NCI-H2081 (cell line): Measurements from ENCODE around the gene SMG7.
"Not testable (repeated sequence)": the region's sequence is repeated elsewhere in the genome, so short reads cannot be mapped to it uniquely, and the experiment has no call there.

Source experiments
- DNase-seq, 2 experiments: peaks; one replicate each; lab custom pipeline; 2025; lab: John Stamatoyannopoulos, UW

The SMG7 gene, protein sequence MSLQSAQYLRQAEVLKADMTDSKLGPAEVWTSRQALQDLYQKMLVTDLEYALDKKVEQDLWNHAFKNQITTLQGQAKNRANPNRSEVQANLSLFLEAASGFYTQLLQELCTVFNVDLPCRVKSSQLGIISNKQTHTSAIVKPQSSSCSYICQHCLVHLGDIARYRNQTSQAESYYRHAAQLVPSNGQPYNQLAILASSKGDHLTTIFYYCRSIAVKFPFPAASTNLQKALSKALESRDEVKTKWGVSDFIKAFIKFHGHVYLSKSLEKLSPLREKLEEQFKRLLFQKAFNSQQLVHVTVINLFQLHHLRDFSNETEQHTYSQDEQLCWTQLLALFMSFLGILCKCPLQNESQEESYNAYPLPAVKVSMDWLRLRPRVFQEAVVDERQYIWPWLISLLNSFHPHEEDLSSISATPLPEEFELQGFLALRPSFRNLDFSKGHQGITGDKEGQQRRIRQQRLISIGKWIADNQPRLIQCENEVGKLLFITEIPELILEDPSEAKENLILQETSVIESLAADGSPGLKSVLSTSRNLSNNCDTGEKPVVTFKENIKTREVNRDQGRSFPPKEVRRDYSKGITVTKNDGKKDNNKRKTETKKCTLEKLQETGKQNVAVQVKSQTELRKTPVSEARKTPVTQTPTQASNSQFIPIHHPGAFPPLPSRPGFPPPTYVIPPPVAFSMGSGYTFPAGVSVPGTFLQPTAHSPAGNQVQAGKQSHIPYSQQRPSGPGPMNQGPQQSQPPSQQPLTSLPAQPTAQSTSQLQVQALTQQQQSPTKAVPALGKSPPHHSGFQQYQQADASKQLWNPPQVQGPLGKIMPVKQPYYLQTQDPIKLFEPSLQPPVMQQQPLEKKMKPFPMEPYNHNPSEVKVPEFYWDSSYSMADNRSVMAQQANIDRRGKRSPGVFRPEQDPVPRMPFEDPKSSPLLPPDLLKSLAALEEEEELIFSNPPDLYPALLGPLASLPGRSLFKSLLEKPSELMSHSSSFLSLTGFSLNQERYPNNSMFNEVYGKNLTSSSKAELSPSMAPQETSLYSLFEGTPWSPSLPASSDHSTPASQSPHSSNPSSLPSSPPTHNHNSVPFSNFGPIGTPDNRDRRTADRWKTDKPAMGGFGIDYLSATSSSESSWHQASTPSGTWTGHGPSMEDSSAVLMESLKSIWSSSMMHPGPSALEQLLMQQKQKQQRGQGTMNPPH

DNA sequence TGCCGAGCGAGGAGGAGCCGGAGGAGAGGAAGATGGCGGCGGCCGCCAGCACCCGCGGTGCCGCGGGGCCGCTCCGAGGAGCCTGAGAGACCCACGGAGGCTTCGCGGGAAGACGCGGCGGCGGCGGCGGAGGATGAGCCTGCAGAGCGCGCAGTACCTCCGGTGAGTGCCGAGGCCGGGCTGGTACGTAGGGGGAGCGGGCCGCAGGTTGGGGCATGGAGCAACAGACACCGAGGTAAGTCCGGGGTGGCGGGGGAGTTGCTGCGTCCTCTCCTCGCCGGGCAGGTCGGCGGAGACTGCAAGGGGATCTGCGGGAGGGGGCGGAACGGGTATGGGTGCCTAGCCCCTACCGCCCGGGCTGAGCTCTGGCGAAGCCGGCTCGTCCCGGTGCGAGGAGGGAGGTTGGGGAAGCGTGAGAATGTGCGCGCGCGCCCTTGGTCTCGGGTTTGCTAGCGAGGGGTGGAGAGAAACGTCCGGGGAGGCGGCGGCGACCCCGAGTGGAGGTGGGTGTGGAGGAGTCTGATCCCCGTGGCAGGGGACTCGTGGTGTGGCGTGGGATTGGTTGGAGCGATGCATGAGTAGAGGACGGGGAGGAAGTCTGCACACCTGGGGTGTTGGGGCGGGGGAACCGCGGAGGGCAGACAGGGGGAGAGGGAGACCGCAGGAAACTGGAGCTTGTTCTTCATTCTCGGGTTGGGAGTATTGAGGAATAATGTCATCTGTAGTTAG lies at the start of gene SMG7:
SMG7 (plus strand) TSS at position 12 of the 729 bp plus-strand sequence; CDS start at position 134, 122 bp downstream.
- DNase-seq, result peak; percentile 65 to 72

DNA sequence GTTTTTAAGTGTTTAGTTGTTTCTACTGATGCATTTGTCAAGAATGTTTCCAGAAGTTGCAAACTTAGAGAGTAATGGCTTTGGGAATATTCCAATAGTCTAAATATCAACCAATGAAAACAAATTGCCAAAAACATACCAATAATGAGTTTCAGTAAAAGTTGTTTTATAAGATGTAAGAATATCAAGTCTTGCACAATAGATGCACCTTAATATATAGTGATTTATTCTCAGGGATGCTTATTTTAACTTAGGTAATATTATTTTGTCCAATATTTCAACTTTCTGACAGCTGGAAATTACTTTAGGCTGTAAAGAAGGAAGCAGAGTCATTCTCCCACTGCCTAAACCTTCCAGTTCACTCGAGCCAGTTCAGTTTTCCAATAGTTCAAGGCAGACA lies 48.8 kb upstream of the SMG7 start:
- DNase-seq, result no peak

DNA sequence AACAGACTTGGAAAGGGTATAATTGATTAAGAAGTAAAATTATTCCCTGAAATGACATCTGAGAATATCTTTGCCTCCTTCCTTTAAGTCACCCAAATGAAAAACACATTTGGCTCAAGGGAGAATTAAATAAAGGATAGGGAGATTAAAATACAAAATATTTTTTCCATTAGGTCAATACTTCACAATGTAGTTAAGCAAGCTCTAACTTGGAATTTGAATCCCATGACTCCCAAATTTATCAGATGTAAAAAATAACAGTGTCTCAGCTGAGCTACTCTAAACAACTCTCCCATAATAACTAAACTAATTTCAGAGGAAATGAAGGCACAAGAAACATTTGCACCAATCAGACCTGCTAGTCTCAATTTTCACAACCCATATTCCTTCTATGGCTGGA lies 47.6 kb upstream of the SMG7 start:
- DNase-seq, result no peak

DNA sequence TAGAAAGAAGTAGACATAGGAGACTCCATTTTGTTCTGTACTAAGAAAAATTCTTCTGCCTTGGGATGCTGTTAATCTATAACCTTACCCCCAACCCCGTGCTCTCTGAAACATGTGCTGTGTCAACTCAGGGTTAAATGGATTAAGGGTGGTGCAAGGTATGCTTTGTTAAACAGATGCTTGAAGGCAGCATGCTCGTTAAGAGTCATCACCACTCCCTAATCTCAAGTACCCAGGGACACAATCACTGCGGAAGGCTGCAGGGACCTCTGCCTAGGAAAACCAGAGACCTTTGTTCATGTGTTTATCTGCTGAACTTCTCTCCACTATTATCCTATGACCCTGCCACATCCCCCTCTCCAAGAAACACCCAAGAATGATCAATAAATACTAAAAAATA lies 44.7 kb upstream of the SMG7 start:
- not testable (repeated sequence) for DNase-seq

DNA sequence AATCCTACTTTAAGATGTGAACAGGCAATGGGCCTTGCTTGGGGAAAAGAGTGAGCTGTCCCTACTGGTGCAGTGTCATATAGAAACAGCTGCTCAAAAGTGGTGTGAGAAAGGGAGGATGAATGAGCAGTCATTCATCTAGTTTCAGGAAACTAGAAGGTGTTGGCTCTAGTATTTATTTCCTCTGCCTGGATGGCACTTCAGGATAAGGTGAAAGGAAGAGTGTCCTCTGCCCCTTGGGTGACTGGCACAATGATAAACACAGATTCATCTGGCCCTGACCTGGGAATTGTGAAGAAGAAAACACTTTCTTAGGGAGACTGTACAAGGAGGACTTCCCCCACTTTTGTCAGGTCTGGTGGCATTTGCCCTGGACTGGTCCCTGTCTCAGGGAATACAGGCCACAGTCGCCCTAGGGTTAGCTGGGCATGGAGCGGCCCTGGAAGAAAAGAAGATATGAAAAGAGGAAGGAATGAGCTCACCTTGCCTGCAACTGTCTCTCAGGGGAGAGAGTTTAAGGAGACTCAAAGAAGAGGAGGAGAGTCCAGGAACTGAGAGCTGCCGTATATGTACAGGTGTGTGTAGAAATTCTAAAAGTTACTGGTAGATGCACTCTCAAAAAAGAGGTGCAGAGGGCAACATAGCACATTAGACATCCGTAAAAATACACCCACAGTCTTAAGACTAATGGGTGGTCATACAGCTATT lies 40.3 kb upstream of the SMG7 start:
- DNase-seq, result no peak

DNA sequence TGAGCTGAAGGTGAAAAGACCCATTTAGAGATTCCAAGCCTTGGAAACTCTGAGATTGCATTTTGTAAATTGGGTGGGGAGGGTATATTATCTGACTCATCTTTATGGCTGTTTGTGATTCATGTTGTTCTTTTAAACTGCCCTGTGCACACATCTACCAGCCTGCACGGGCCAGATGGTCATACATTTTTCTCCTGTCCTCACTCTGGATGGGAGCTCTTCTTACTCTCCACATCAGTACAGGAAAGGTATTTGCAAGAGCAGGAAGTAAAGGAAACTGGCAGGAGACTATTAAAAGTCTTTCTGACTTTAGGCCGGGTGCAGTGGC lies 39.8 kb upstream of the SMG7 start:
- DNase-seq, result no peak

DNA sequence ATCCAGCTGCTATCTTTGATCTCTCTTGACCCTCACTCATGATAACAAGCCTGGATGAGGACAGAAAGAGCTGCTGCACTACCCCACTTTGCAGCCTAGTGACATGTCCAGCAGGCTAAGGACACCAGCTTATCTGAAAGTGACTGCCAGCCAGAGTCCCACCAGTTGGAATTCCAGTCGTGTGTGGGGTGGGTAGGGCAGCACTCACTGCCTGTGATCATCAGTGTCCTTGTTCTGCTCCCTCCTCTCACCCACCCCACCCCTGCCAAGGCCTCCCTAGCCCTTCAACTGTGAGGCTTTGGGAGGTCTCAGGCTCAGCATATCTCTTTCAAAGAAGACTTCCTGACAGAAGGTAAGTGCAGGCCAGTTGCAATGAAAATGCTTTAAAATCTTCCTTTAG lies 38.6 kb upstream of the SMG7 start:
- no peak for DNase-seq

DNA sequence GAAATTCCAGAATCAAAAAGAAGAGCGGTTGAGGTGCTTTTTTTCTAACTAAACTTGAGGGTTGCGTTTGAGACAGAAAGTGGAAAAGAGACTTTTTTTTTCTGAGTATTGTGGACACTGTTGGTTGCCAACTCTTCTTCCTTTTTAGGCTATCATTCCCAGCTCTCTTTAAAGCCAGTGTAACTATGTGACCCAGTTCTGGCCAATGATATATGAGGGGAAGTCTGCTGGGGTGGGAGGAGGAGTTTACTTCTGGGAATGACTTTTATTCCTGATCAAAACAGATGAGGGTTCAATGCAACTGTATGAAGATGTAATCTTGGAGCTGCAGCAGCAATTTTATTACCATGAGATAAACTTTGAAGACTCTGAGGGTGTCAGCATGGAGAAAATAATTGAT lies 36.8 kb upstream of the SMG7 start:
- DNase-seq, result no peak

DNA sequence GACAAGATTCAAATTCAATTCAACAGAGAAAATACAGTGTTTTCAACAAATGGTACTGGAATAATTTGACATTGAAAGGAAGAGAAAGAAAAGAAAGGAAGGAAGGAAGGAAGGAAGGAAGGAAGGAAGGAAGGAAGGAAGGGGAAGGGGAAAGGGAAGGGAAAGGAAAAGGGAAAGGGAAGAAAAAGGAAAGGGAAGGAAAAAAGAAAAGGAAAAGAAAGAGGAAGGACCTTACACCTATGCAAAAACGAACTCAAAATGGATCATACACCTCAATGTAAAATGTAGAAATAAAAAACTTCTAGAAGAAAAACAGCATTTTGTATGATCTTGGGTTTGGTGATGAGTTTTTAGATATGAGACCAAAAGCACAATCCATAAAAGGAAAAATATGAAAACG lies 34.2 kb upstream of the SMG7 start:
- DNase-seq, result no peak

DNA sequence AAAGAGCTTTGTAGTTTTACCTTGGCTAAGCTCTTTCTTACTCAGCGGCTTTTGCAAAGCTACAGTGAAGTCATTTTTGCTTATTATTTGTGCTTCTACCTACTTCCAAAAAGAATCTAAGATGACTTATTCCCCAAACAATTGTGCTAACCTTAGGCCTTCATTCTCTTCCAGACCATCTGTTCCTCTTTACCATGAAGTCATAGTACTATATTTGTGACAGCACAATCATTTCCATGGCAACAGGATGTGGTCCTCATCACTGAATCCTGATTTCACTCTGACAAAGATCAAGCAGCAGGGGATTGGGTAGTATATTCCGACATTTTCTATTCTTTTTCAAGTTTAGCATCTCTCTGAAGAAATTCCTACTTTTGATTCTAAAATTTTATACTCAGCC lies 29.3 kb upstream of the SMG7 start:
- DNase-seq, result peak in 1 of 2 experiments; percentile 14

DNA sequence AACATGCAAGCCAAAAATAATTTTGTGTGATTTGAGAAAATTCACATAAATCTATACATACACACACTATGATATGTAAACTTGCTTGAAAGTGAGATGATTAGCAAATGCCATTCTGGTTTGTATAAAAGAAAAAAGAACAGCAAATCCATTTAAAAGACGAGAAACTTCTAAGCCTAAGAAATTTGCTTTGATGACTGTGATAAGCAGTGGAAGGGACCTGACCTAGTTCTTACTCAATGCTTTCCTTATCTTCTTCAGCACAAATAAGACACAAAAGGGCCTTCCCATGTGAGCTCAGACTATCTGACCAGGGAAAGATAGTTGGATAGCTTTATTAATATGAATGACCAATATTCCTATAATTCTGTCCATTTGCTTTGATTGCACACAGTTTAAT lies 28.8 kb upstream of the SMG7 start:
- DNase-seq, result no peak

DNA sequence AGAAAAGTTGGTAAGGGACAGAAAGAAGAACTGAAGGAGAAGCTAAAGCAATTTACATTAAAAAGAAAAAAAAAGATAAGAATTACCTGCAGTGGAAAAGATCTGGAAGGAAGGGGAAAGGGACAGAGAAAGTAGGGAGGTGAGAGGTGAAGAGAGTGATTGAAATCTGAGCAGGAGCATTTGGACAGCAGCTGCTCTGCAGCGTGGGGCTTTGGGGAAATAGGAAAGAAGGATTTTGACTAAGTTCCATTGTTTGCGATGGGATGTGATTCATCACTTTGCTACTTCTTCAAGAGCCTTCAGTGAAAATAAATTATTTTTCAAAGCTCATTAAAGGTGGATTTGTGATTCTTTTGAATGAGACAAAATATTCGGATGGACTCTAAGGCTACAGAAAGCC lies 28.1 kb upstream of the SMG7 start:
- no peak for DNase-seq

DNA sequence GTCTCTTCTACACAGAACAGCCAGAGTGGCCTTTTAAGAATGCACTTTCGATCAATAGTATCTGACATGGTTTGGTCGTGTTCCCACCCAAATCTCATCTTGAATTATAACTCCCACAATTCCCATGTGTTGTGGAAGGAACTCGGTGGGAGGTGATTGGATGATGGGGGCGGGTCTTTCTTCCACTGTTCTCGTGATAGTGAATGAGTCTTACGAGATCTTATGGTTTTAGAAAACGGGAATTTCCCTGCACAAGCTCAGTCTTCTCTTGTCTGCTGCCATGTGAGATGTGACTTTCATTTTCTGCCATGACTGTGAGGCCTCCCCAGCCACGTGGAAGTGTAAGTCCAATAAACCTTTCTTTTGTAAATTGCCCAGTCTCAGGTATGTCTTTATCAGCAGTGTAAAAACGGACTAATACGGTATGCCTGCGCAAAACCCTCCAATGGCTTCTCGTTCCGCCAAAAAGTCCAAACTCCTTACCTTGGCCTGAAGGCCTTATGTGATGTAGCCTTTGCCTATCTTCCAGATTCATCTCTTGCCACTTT lies 23.0 kb upstream of the SMG7 start:
- DNase-seq, result no peak

DNA sequence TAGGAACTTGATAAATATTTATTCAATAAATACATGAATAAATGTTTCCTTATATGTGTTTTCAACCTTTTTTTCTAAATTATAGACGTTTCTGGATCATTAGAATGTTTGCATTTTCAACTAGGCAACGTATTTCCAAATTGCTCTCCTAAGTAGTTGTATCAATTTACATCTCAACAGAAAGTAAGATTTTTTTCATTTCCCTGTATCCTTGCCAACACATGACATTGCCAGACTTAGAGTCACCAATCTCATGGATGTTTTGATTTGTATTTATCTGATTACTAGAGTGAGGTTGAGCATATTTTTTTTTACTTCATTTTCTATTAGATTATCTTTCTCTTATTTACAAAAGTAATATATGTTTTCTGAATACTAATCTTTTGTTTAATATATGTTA lies 22.2 kb upstream of the SMG7 start:
- no peak for DNase-seq

DNA sequence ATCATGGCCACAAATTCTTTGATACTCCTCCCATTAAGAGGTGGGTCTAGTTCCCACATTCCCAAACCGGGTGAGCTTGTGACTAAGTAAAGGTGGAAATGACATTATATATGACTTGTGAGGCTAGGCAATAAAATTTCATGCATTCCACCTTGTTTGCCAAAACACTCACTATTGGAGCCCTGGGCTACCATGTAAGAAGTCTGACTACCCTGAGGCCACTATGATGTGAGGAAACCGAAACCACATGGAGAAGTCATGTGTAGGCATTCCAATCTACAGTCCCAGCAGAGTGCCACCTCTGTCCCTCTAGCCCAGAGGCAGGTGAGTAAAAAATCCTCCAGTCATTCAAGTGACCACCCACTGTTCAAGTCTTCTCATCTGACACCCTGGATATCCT lies 17.9 kb upstream of the SMG7 start:
- DNase-seq, result no peak

DNA sequence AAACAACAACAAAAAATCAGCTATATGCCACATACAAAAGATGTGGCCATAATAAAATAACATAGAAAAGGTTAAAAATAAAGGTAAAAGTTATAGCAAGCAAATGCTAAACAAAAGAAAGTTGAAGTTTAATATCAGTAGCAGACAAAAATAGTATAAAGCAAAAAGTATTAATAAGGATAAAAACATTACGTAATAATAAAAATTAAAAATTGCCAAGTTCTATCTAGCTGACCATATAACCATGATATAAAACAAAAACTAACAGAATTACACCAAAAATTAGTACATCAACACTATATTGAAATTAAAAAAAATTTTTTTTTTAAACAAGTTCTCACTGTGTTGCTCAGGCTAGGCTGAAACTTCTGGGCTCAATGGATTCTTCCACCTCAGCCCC lies 15.5 kb upstream of the SMG7 start:
- DNase-seq, result no peak

DNA sequence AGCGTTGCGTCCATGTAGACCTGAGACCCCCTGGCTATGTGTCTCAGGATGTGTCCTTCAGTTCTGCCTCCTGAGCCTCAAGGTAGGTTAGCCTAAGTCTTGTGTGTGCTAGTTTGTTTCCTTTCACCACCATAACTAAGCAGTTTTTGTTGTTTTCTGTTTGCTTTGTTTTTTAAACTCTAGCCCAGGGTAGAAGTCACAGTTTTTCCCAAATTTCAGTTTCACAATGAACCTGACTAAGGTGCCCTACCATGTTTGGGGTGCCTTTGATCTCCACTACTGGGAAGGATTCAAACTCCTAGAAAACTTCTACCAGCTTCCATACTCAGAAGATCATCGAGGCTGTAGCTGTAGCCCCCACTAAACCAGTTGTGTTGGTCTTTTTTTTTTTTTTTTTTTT lies 14.8 kb upstream of the SMG7 start:
- no peak for DNase-seq

DNA sequence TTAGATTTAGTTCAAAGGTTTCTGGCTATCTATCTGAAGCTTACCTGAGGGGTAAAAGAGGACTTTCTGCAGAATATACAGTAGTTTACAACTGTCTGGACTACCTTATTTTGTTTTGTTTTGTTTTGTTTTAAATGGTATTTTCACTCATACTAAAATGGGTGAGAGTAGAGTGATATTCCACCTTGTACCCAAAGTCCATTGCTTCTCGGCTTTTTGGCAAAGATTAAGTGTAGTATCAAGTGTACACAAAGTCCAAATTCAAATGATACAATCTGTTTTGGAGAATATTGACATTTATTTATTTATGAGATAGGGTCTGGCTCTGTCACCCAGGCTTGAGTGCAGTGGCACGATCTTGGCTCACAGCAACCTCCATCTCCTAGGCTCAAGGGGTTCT lies 11.7 kb upstream of the SMG7 start:
- DNase-seq, result no peak

DNA sequence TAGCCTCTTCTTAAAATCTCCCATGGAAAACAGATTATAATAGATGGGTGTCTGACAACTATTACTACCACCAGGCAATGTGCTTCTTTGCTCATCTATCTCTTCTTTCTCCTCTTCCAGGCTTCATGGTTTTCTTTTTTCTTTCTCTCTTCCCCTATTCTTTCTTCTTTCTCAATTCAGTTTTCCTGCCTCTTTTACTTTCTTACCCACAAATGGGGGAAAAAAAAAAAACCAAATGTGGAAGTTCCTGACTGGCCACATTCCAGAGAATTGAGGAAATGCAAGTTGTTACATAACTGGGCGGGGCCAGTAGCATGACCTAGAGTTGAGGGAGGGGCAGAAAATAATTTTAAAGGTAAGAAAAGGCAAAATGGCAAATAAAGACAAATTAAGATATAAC lies 10.9 kb upstream of the SMG7 start:
- DNase-seq, result no peak

DNA sequence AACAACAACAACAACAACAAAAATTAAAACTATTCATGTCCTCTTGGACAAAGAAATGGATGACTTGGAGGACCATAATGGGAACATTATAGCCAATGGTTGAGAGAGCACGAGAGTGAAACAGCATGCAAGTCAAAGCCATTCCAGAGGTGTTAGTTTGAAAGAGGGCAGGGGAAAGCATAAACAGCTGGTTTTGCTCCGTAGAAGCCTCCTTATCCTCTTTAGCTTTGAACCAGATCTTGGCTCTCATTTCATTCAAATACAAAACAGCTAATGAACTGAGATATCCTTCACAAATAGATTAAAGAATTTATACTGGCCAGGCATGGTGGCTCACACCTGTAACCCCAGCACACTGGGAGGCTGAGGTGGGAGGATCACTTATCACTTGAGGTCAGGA lies 8.7 kb upstream of the SMG7 start:
- no peak for DNase-seq

DNA sequence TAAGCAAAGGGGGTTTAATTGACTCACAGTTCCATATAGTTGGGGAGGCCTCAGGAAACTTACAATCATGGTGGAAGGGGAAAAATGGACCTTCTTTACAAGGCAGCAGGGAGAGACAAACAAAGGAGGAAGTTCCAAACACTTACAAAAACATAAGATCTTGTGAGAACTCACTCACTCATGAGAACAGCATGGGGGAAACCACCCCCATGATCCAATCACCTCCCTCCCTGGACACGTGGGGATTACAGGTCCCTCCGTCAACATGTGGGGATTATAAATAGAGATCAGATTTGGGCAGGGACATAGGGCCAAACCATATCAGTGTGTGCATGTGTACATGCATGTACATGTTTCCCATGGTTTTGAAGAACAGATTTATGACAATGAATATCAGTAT lies 5.5 kb upstream of the SMG7 start:
- DNase-seq, result no peak
